Liver (tissue), 9 donors: ENCODE data around the gene MYBPC1. TPM values are rescaled to one million over a fixed set of nuclear protein-coding genes. Genes with fewer than 3 reads are reported as not detected.

Source experiments
- DNase-seq: peaks from one replicate; pipeline ENCODE4 v3.0.0-alpha.2; 2017; ENCODE audit warnings: low spot score
- H3K27ac ChIP-seq, 2 donors: one replicate each; pipeline ENCODE4 v1.7.0; 2013; ENCODE audit warnings: inconsistent platforms in 2 of 2, low read length in 2 of 2, control low read depth in 1 of 2, low read depth in 1 of 2, mild to moderate bottlenecking in 1 of 2
- H3K27me3 ChIP-seq, 4 donors: one replicate each; pipeline versions ENCODE4 v1.6.1 to v1.7.0; 2013; ENCODE audit warnings: low read length in 3 of 4, inconsistent platforms in 1 of 4, mild to moderate bottlenecking in 1 of 4, moderate library complexity in 1 of 4; ENCODE audit not compliant: control insufficient read depth in 4 of 4, insufficient read depth in 4 of 4
- H3K36me3 ChIP-seq, 4 donors: one replicate each; pipeline versions ENCODE4 v1.6.1 to v1.7.0; 2013; ENCODE audit warnings: low read length in 3 of 4, mild to moderate bottlenecking in 3 of 4, low read depth in 1 of 4, moderate library complexity in 1 of 4; ENCODE audit not compliant: control insufficient read depth in 4 of 4, insufficient read depth in 3 of 4
- H3K4me1 ChIP-seq, 4 donors: one replicate each; pipeline versions ENCODE4 v1.6.1 to v1.7.0; 2013; ENCODE audit warnings: low read length in 3 of 4, mild to moderate bottlenecking in 3 of 4, moderate library complexity in 1 of 4; ENCODE audit not compliant: control insufficient read depth in 4 of 4, insufficient read depth in 4 of 4
- H3K4me3 ChIP-seq, 3 donors: one replicate each; pipeline versions ENCODE4 v1.6.1 to v1.7.0; 2013; ENCODE audit warnings: low read length in 3 of 3, control low read depth in 1 of 3, low read depth in 1 of 3, mild to moderate bottlenecking in 1 of 3
- H3K9ac ChIP-seq, 2 donors: one replicate each; pipeline ENCODE4 v1.7.0; 2013; ENCODE audit warnings: low read length in 2 of 2, mild to moderate bottlenecking in 2 of 2, moderate library complexity in 2 of 2, control low read depth in 1 of 2, low read depth in 1 of 2
- H3K9me3 ChIP-seq, 4 donors: one replicate each; pipeline versions ENCODE4 v1.6.1 to v1.7.0; 2013; ENCODE audit warnings: low read length in 3 of 4; ENCODE audit not compliant: control insufficient read depth in 4 of 4
- ATF3 ChIP-seq: IDR thresholded peaks from 2 replicates; pipeline ENCODE4 v1.6.1; 2016; ENCODE audit warnings: antibody characterized with exemption
- EGR1 ChIP-seq, 2 donors: IDR thresholded peaks; 2 replicates each; pipeline ENCODE4 v1.6.1; 2016 to 2018; ENCODE audit warnings: antibody characterized with exemption in 2 of 2, low read depth in 2 of 2
- FOXA1 ChIP-seq: IDR thresholded peaks from 2 replicates; pipeline ENCODE4 v1.6.1; 2016; ENCODE audit warnings: antibody characterized with exemption
- FOXA2 ChIP-seq: IDR thresholded peaks from 2 replicates; pipeline ENCODE4 v1.6.1; 2016; ENCODE audit warnings: antibody characterized with exemption
- GABPA ChIP-seq, 2 donors: IDR thresholded peaks in 1 of 2; conservative IDR thresholded peaks in 1 of 2; 2 replicates each; pipeline ENCODE4 v1.6.1; 2016; ENCODE audit warnings: antibody characterized with exemption in 2 of 2, mild to moderate bottlenecking in 1 of 2, moderate library complexity in 1 of 2
- HNF4A ChIP-seq, 2 donors: conservative IDR thresholded peaks; 2 replicates each; pipeline ENCODE4 v1.6.1; 2016; ENCODE audit warnings: antibody characterized with exemption in 2 of 2, mild to moderate bottlenecking in 2 of 2
- HNF4G ChIP-seq: IDR thresholded peaks from 2 replicates; pipeline ENCODE4 v1.6.1; 2016; ENCODE audit warnings: antibody characterized with exemption
- JUND ChIP-seq, 2 donors: IDR thresholded peaks; 2 replicates each; pipeline ENCODE4 v1.6.1; 2016; ENCODE audit warnings: antibody characterized with exemption in 2 of 2
- MAX ChIP-seq: IDR thresholded peaks from 2 replicates; pipeline ENCODE4 v1.6.1; 2016; ENCODE audit warnings: antibody characterized with exemption
- NR2F2 ChIP-seq: IDR thresholded peaks from 2 replicates; pipeline ENCODE4 v1.6.1; 2016; ENCODE audit warnings: antibody characterized with exemption
- RAD21 ChIP-seq, 2 donors: IDR thresholded peaks; 2 replicates each; pipeline ENCODE4 v1.6.1; 2016; ENCODE audit warnings: antibody characterized with exemption in 2 of 2, mild to moderate bottlenecking in 2 of 2
- REST ChIP-seq: IDR thresholded peaks from 2 replicates; pipeline ENCODE4 v1.6.1; 2016; ENCODE audit warnings: antibody characterized with exemption, mild to moderate bottlenecking
- RXRA ChIP-seq, 2 donors: IDR thresholded peaks; 2 replicates each; pipeline ENCODE4 v1.6.1; 2017 to 2018; ENCODE audit warnings: antibody characterized with exemption in 2 of 2, mild to moderate bottlenecking in 1 of 2
- TAF1 ChIP-seq: conservative IDR thresholded peaks from 2 replicates; pipeline ENCODE4 v1.6.1; 2016; ENCODE audit warnings: antibody characterized with exemption, mild to moderate bottlenecking
- YY1 ChIP-seq: IDR thresholded peaks from 2 replicates; pipeline ENCODE4 v1.6.1; 2016; ENCODE audit warnings: antibody characterized with exemption, mild to moderate bottlenecking
- WGBS: extraction: QIAGEN DNeasy Blood & Tissue Kit; methylation state at CpG from one replicate; pipeline ENCODE4 v1.1.7; 2013; 5-methylcytosine and 5-hydroxymethylcytosine counted together
- polyA plus RNA-seq, 2 donors: library from polyadenylated mRNA; stranded (reverse) in 1 of 2; unstranded in 1 of 2; fragments of 200-250 nt in 1 of 2; fragments of >200 nt in 1 of 2; fragmentation: Nextera tagmentation in 1 of 2; extraction: Ambion mirVana in 1 of 2; gene quantifications; one replicate each; pipeline versions ENCODE4 v1.2.1 to v1.2.3, GENCODE V29; 2013 to 2015
- total RNA-seq, 2 donors: library from RNA; depleted of rRNA; stranded (reverse); fragments of >200 nt; gene quantifications; one replicate each; pipeline ENCODE4 v1.2.3, GENCODE V29; 2014
- TF ChIP-seq, protein P1 (sequence below): IDR thresholded peaks from 2 replicates; pipeline ENCODE4 v1.6.1; 2016; ENCODE audit warnings: antibody characterized with exemption
- donor health status: healthy.
- donor health status: healthy.
- donor health status: healthy.
- donor health status: healthy.
- donor health status: healthy.

Gene MYBPC1
- total and polyA plus RNA-seq, 4 donors: under 0.01 TPM; not detected in 3

- Histone ChIP-seq H3K9ac (no peak overlapping the region), H3K4me3 (no peak overlapping the region), H3K27ac (no peak overlapping the region), H3K36me3 (no peaks in the 10 kb centered on the region), H3K9me3 (no peaks in the 10 kb centered on the region), H3K27me3 (no peaks in the 10 kb centered on the region), H3K4me1 (peaks cover 2 to 14% (median 8%) of the 10 kb centered on the region in 4 donors)
- WGBS: 77% methylated on average over 6 of the region's 6 CpGs
- no peak for TF ChIP-seq YY1
- TF ChIP-seq MAX: no peak
- TF ChIP-seq RAD21 (IDR thresholded peaks at IDR 0.05): no peak
- no peak for TF ChIP-seq HNF4G
- TF ChIP-seq RXRA (IDR thresholded peaks at IDR 0.05): no peak
- TF ChIP-seq REST: no peak
- no peak for TF ChIP-seq ATF3
- TF ChIP-seq, protein P1, sequence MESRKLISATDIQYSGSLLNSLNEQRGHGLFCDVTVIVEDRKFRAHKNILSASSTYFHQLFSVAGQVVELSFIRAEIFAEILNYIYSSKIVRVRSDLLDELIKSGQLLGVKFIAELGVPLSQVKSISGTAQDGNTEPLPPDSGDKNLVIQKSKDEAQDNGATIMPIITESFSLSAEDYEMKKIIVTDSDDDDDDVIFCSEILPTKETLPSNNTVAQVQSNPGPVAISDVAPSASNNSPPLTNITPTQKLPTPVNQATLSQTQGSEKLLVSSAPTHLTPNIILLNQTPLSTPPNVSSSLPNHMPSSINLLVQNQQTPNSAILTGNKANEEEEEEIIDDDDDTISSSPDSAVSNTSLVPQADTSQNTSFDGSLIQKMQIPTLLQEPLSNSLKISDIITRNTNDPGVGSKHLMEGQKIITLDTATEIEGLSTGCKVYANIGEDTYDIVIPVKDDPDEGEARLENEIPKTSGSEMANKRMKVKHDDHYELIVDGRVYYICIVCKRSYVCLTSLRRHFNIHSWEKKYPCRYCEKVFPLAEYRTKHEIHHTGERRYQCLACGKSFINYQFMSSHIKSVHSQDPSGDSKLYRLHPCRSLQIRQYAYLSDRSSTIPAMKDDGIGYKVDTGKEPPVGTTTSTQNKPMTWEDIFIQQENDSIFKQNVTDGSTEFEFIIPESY: no peak
- TF ChIP-seq EGR1 (IDR thresholded peaks at IDR 0.05; ENCODE audit: low read depth in 2 of 2): no peak
- DNase-seq: no peak
These were observed 76.5 kb downstream of the MYBPC1 start for GRCh38 chr12:101671157-101671791.

- Histone ChIP-seq H3K27me3 (no peaks in the 10 kb centered on the region), H3K9ac (no peak overlapping the region), H3K4me1 (peaks cover 2 to 14% (median 8%) of the 10 kb centered on the region in 4 donors), H3K27ac (no peak overlapping the region), H3K9me3 (no peaks in the 10 kb centered on the region), H3K4me3 (no peak overlapping the region), H3K36me3 (no peaks in the 10 kb centered on the region)
- no peak for DNase-seq
- WGBS: 87% methylated on average over 4 of the region's 4 CpGs
- TF ChIP-seq MAX (no peak), TAF1 (no peak), FOXA1 (no peak), REST (no peak), GABPA (IDR thresholded peaks at IDR 0.05 in 1 of 2, conservative IDR thresholded peaks at IDR 0.05 in 1 of 2) (no peak), JUND (IDR thresholded peaks at IDR 0.05) (no peak), YY1 (no peak), HNF4G (no peak), RAD21 (IDR thresholded peaks at IDR 0.05) (no peak), FOXA2 (no peak), NR2F2 (no peak), ATF3 (no peak), EGR1 (IDR thresholded peaks at IDR 0.05; ENCODE audit: low read depth in 2 of 2) (no peak), HNF4A (conservative IDR thresholded peaks at IDR 0.05) (no peak), RXRA (IDR thresholded peaks at IDR 0.05) (no peak)
- TF ChIP-seq, protein P1: no peak
These were observed 77.1 kb downstream of the MYBPC1 start for GRCh38 chr12:101671833-101672232.
